ENCODE measurements around the gene GDF15.

DNA sequence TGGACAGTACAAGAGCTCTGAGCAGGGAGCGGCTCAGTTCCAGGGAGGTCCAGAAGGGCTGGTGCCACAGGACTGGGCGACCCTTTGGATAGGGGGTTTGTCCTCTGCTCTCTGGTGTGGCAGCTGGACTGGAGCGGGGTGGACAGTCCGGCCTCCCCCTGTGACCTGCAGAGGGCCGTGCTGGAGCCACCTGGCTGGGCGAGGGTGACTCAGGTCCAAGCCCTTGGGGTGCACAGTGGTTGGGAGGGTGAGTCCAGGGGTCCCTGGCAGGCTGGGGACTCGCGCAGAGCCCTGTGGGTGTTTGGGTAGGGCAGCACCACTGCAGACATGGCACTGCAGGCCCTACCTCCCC is 40.4 kb downstream of the GDF15 start:
- TF ChIP-seq, protein P1, sequence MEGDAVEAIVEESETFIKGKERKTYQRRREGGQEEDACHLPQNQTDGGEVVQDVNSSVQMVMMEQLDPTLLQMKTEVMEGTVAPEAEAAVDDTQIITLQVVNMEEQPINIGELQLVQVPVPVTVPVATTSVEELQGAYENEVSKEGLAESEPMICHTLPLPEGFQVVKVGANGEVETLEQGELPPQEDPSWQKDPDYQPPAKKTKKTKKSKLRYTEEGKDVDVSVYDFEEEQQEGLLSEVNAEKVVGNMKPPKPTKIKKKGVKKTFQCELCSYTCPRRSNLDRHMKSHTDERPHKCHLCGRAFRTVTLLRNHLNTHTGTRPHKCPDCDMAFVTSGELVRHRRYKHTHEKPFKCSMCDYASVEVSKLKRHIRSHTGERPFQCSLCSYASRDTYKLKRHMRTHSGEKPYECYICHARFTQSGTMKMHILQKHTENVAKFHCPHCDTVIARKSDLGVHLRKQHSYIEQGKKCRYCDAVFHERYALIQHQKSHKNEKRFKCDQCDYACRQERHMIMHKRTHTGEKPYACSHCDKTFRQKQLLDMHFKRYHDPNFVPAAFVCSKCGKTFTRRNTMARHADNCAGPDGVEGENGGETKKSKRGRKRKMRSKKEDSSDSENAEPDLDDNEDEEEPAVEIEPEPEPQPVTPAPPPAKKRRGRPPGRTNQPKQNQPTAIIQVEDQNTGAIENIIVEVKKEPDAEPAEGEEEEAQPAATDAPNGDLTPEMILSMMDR (IDR thresholded peaks at IDR 0.05), result no peak
- TF ChIP-seq POLR2A (IDR thresholded peaks at IDR 0.05), result no peak

Data from esophagus squamous epithelium (tissue), 4 donors.